Hematopoietic multipotent progenitor cell (in vitro differentiated cells): ENCODE data around the gene IGFBPL1. TPM values are rescaled to one million over a fixed set of nuclear protein-coding genes. Genes with fewer than 3 reads are reported as not detected.

ENCODE experiments used
- DNase-seq, 3 donors: peaks; one replicate each; pipeline ENCODE4 v3.0.0-alpha.2; 2011 to 2015; ENCODE audit warnings: low read depth in 2 of 3, low spot score in 2 of 3
- total RNA-seq: library from RNA; depleted of rRNA; stranded (reverse); fragments of >200 nt; gene quantifications from one replicate; pipeline ENCODE4 v1.2.3, GENCODE V29; 2012

IGFBPL1 gene
- total RNA-seq, 1 donor: under 0.01 TPM

GRCh38 chr9:38358390-38359296 is 65.6 kb downstream of the IGFBPL1 start:
- no peak for DNase-seq

GRCh38 chr9:38357350-38358114 is 66.7 kb downstream of the IGFBPL1 start:
- peak in 1 of 3 donors; percentile 27 for DNase-seq

GRCh38 chr9:38356851-38357250 is 67.4 kb downstream of the IGFBPL1 start:
- no peak for DNase-seq

Other genes starting within 250 kb of the IGFBPL1 start
- 15.9 TPM for gene ALDH1B1, start 31.8 kb downstream of the IGFBPL1 start, total RNA-seq
- not detected for gene ANKRD18A, start 196.1 kb upstream of the IGFBPL1 start, total RNA-seq